ENCODE measurements around the gene ATP6V0A1.

- no peak for TF ChIP-seq POLR2A (IDR thresholded peaks at IDR 0.05)
- TF ChIP-seq CTCF (IDR thresholded peaks at IDR 0.05): no peak
Observed at GRCh38 chr17:42507671-42508070, 49.0 kb downstream of the ATP6V0A1 start.
